HG03558 (cell line): Measurements from ENCODE around the gene VMAC.

Experiments
- ATAC-seq: cut with Tn5 transposase; IDR thresholded peaks from one replicate; pipeline ENCODE4 v1.9.1; 2021; ENCODE audit warnings: moderate number of reproducible peaks; ENCODE audit not compliant: unreplicated experiment; ENCODE audit errors: extremely low read depth

VMAC gene

GRCh38 chr19:5948752-5949564, 44.3 kb downstream of the VMAC start:
- ATAC-seq = no peak

- ATAC-seq = no peak
Measured at GRCh38 chr19:5949792-5950305, 45.2 kb downstream of the VMAC start.

- ATAC-seq = no peak
Measured at GRCh38 chr19:5950741-5951140, 46.1 kb downstream of the VMAC start.

GRCh38 chr19:5951338-5951861, 46.7 kb downstream of the VMAC start:
- ATAC-seq = no peak

GRCh38 chr19:5952193-5953029, 47.7 kb downstream of the VMAC start:
- no peak for ATAC-seq

- ATAC-seq = no peak
Measured at GRCh38 chr19:5953030-5953589, 48.4 kb downstream of the VMAC start.

GRCh38 chr19:5953680-5954213, 49.1 kb downstream of the VMAC start:
- no peak for ATAC-seq

- ATAC-seq = no peak
Measured at GRCh38 chr19:5954293-5954692, 49.6 kb downstream of the VMAC start.

- no peak for ATAC-seq
Measured at GRCh38 chr19:5955636-5955935, 50.9 kb downstream of the VMAC start.

GRCh38 chr19:5956323-5956722, 51.7 kb downstream of the VMAC start:
- ATAC-seq = no peak

GRCh38 chr19:5956728-5957127, 52.1 kb downstream of the VMAC start:
- ATAC-seq = no peak

GRCh38 chr19:5957170-5957569, 52.5 kb downstream of the VMAC start:
- ATAC-seq = no peak

GRCh38 chr19:5958074-5958850, 53.6 kb downstream of the VMAC start:
- ATAC-seq = no peak

- no peak for ATAC-seq
Measured at GRCh38 chr19:5958851-5959122, 54.1 kb downstream of the VMAC start.

- no peak for ATAC-seq
Measured at GRCh38 chr19:5959260-5960004, 54.8 kb downstream of the VMAC start.
